Rectal smooth muscle tissue (tissue), 1 donor: ENCODE measurements around the gene KLHDC8A.

Source experiments
- H3K27ac ChIP-seq: one replicate; pipeline ENCODE4 v1.7.0; 2013; ENCODE audit warnings: low read depth, low read length, inconsistent platforms
- H3K27me3 ChIP-seq: one replicate; pipeline ENCODE4 v1.7.0; 2013; ENCODE audit warnings: low read length; ENCODE audit not compliant: control insufficient read depth, insufficient read depth
- H3K36me3 ChIP-seq: one replicate; pipeline ENCODE4 v1.7.0; 2013; ENCODE audit warnings: low read length; ENCODE audit not compliant: control insufficient read depth, insufficient read depth
- H3K4me1 ChIP-seq: one replicate; pipeline ENCODE4 v1.7.0; 2013; ENCODE audit warnings: low read length; ENCODE audit not compliant: control insufficient read depth, insufficient read depth
- H3K4me3 ChIP-seq: one replicate; pipeline ENCODE4 v1.7.0; 2013; ENCODE audit warnings: low read length
- H3K9ac ChIP-seq: one replicate; pipeline ENCODE4 v1.7.0; 2013; ENCODE audit warnings: low read length

Gene KLHDC8A

GRCh38 chr1:205319081-205320018 is 37.4 kb downstream of the KLHDC8A start:
- H3K27ac ChIP-seq, result no peak overlapping the region
- no peak overlapping the region for H3K9ac ChIP-seq
- peaks cover 3% of the 10 kb centered on the region for H3K4me1 ChIP-seq
- no peaks in the 10 kb centered on the region for H3K27me3 ChIP-seq
- H3K36me3 ChIP-seq, result no peaks in the 10 kb centered on the region
- peak overlapping the region; percentile 23 for H3K4me3 ChIP-seq

- no peak overlapping the region for H3K27ac ChIP-seq
- H3K36me3 ChIP-seq, result no peaks in the 10 kb centered on the region
- H3K4me3 ChIP-seq, result peak overlapping the region; percentile 23
- no peak overlapping the region for H3K9ac ChIP-seq
- H3K27me3 ChIP-seq, result no peaks in the 10 kb centered on the region
- peaks cover 3% of the 10 kb centered on the region for H3K4me1 ChIP-seq
These were observed 38.3 kb downstream of the KLHDC8A start for GRCh38 chr1:205318231-205318991.

- H3K27ac ChIP-seq, result no peak overlapping the region
These were observed 39.3 kb downstream of the KLHDC8A start for GRCh38 chr1:205317311-205317917.

GRCh38 chr1:205316161-205316566 is 40.6 kb downstream of the KLHDC8A start:
- Histone ChIP-seq H3K4me1 (peaks cover 3% of the 10 kb centered on the region), H3K9ac (no peak overlapping the region), H3K36me3 (peaks cover 3% of the 10 kb centered on the region), H3K27ac (no peak overlapping the region), H3K4me3 (no peak overlapping the region), H3K27me3 (no peaks in the 10 kb centered on the region)

More at GRCh38 chr1:205317311-205317917, 39.3 kb downstream of the KLHDC8A start:
- no peaks in the 10 kb centered on the region for H3K27me3 ChIP-seq
- H3K4me1 ChIP-seq, result peaks cover 3% of the 10 kb centered on the region
- H3K4me3 ChIP-seq, result peak overlapping the region; percentile 23
- H3K9ac ChIP-seq, result no peak overlapping the region
- H3K36me3 ChIP-seq, result no peaks in the 10 kb centered on the region

- no peak overlapping the region for H3K27ac ChIP-seq
- no peaks in the 10 kb centered on the region for H3K27me3 ChIP-seq
- H3K36me3 ChIP-seq, result peaks cover 11% of the 10 kb centered on the region
- no peak overlapping the region for H3K9ac ChIP-seq
- no peaks in the 10 kb centered on the region for H3K4me1 ChIP-seq
- no peak overlapping the region for H3K4me3 ChIP-seq
These were observed 41.6 kb downstream of the KLHDC8A start for GRCh38 chr1:205315008-205315618.

GRCh38 chr1:205313563-205314308 is 43.0 kb downstream of the KLHDC8A start:
- H3K27ac ChIP-seq, result peak overlapping the region; percentile 59
- H3K27me3 ChIP-seq, result no peaks in the 10 kb centered on the region
- no peaks in the 10 kb centered on the region for H3K4me1 ChIP-seq
- H3K36me3 ChIP-seq, result peaks cover 13% of the 10 kb centered on the region
- peak overlapping the region; percentile 13 for H3K9ac ChIP-seq
- H3K4me3 ChIP-seq, result peak overlapping the region; percentile 35

- Histone ChIP-seq H3K27ac (peak overlapping the region; percentile 59), H3K4me3 (peak overlapping the region; percentile 35), H3K36me3 (peaks cover 17% of the 10 kb centered on the region), H3K27me3 (no peaks in the 10 kb centered on the region), H3K4me1 (no peaks in the 10 kb centered on the region), H3K9ac (peak overlapping the region; percentile 13)
These were observed 43.7 kb downstream of the KLHDC8A start for GRCh38 chr1:205312866-205313562.

- Histone ChIP-seq H3K36me3 (peaks cover 22% of the 10 kb centered on the region), H3K27ac (no peak overlapping the region), H3K4me3 (no peak overlapping the region), H3K27me3 (no peaks in the 10 kb centered on the region), H3K9ac (no peak overlapping the region), H3K4me1 (no peaks in the 10 kb centered on the region)
These were observed 45.6 kb downstream of the KLHDC8A start for GRCh38 chr1:205310976-205311704.

- no peaks in the 10 kb centered on the region for H3K4me1 ChIP-seq
- peaks cover 30% of the 10 kb centered on the region for H3K36me3 ChIP-seq
- H3K27me3 ChIP-seq, result no peaks in the 10 kb centered on the region
- H3K27ac ChIP-seq, result no peak overlapping the region
- no peak overlapping the region for H3K9ac ChIP-seq
- H3K4me3 ChIP-seq, result no peak overlapping the region
These were observed 47.0 kb downstream of the KLHDC8A start for GRCh38 chr1:205309741-205310140.

GRCh38 chr1:205306929-205307566 is 49.7 kb downstream of the KLHDC8A start:
- Histone ChIP-seq H3K4me3 (no peak overlapping the region), H3K27ac (no peak overlapping the region), H3K36me3 (peaks cover 45% of the 10 kb centered on the region), H3K27me3 (no peaks in the 10 kb centered on the region), H3K9ac (no peak overlapping the region), H3K4me1 (no peaks in the 10 kb centered on the region)
